ENCODE results near the gene CDC42SE2. TPM values are rescaled to one million over a fixed set of nuclear protein-coding genes. Genes with fewer than 3 reads are reported as not detected.
A peak's percentile ranks its signal among the peaks of the same experiment; 100 is the strongest.

CDC42SE2 gene
- total RNA-seq, 4 donors from 2014 or later = 25.2 to 38.7 (median 30.1) TPM

- ATAC-seq = no peak
- Histone ChIP-seq H3K4me3 (no peak overlapping the region), H3K9me3 (no peaks in the 10 kb centered on the region), H3K36me3 (no peaks in the 10 kb centered on the region), H3K27me3 (no peaks in the 10 kb centered on the region), H3K4me1 (peaks cover 0 to 46% (median 0%) of the 10 kb centered on the region in 3 donors), H3K27ac (no peak overlapping the region)
- TF ChIP-seq POLR2AphosphoS5 (IDR thresholded peaks at IDR 0.05) (no peak), EP300 (IDR thresholded peaks at IDR 0.05) (no peak), POLR2A (IDR thresholded peaks at IDR 0.05) (no peak), CTCF (IDR thresholded peaks at IDR 0.05) (no peak)
- 100% methylated on average over 3 of the region's 4 CpGs; no CpG with 5 or more reads in 1 of the 2 donors for WGBS, 2 donors (ENCODE audit: low coverage in 1 of 2)
These were observed 117.2 kb downstream of the CDC42SE2 start for GRCh38 chr5:131381021-131381420.

GRCh38 chr5:131381777-131382176 is 117.9 kb downstream of the CDC42SE2 start:
- TF ChIP-seq POLR2A (IDR thresholded peaks at IDR 0.05) (no peak), CTCF (IDR thresholded peaks at IDR 0.05) (no peak), EP300 (IDR thresholded peaks at IDR 0.05) (no peak), POLR2AphosphoS5 (IDR thresholded peaks at IDR 0.05) (no peak)
- ATAC-seq = no peak

GRCh38 chr5:131382407-131383395 is 118.8 kb downstream of the CDC42SE2 start:
- H3K27me3 ChIP-seq = no peaks in the 10 kb centered on the region
- no peak for ATAC-seq
- H3K4me3 ChIP-seq = no peak overlapping the region
- no peaks in the 10 kb centered on the region for H3K36me3 ChIP-seq
- H3K9me3 ChIP-seq = no peaks in the 10 kb centered on the region
- WGBS, 2 donors (ENCODE audit: low coverage in 1 of 2) = 80 to 88% methylated on average over 2 of the region's 3 CpGs
- no peak overlapping the region for H3K27ac ChIP-seq
- TF ChIP-seq POLR2AphosphoS5 (IDR thresholded peaks at IDR 0.05) (no peak), EP300 (IDR thresholded peaks at IDR 0.05) (no peak), CTCF (IDR thresholded peaks at IDR 0.05) (peak in 1 of 4 experiments; percentile 42)
- peaks cover 0 to 50% (median 0%) of the 10 kb centered on the region in 3 donors for H3K4me1 ChIP-seq

More at GRCh38 chr5:131381777-131382176, 117.9 kb downstream of the CDC42SE2 start:
- H3K4me3 ChIP-seq = no peak overlapping the region
- 95 to 100% methylated on average over 2 of the region's 2 CpGs for WGBS, 2 donors (ENCODE audit: low coverage in 1 of 2)
- no peaks in the 10 kb centered on the region for H3K9me3 ChIP-seq
- H3K27me3 ChIP-seq = no peaks in the 10 kb centered on the region
- H3K4me1 ChIP-seq = peaks cover 0 to 53% (median 0%) of the 10 kb centered on the region in 3 donors
- H3K27ac ChIP-seq = no peak overlapping the region
- H3K36me3 ChIP-seq = no peaks in the 10 kb centered on the region

GRCh38 chr5:131384173-131384572 is 120.3 kb downstream of the CDC42SE2 start:
- 87 to 95% methylated on average over 5 to 6 of the region's 6 CpGs for WGBS, 2 donors (ENCODE audit: low coverage in 1 of 2)
- no peak overlapping the region for H3K4me3 ChIP-seq
- no peaks in the 10 kb centered on the region for H3K9me3 ChIP-seq
- TF ChIP-seq CTCF (IDR thresholded peaks at IDR 0.05) (no peak), POLR2A (IDR thresholded peaks at IDR 0.05) (no peak), EP300 (IDR thresholded peaks at IDR 0.05) (no peak), POLR2AphosphoS5 (IDR thresholded peaks at IDR 0.05) (no peak)
- no peaks in the 10 kb centered on the region for H3K27me3 ChIP-seq
- peaks cover 0 to 48% (median 0%) of the 10 kb centered on the region in 3 donors for H3K4me1 ChIP-seq
- no peak overlapping the region for H3K27ac ChIP-seq
- ATAC-seq = no peak
- H3K36me3 ChIP-seq = no peaks in the 10 kb centered on the region
